ENCODE measurements around the gene PRR20G. TPM values are rescaled to one million over a fixed set of nuclear protein-coding genes. Genes with fewer than 3 reads are reported as not detected.

PRR20G gene
- not detected for total RNA-seq
- not detected for polyA plus RNA-seq
- long read RNA-seq, donor 1, result 0 reads
- long read RNA-seq, donor 2, result 0 reads
- long read RNA-seq, donor 3, result 0 reads

- Histone ChIP-seq H3K36me3 (no peaks in the 10 kb centered on the region), H3K27ac (no peak within 1 kb of the TSS), H3K9me3 (no peaks in the 10 kb centered on the region), H3K4me1 (no peaks in the 10 kb centered on the region), H3K27me3 (peaks cover 0 to 5% (median 0%) of the 10 kb centered on the region in 9 donors), H3K4me3 (no peak within 1 kb of the TSS)
- WGBS, 4 donors, result 71 to 83% (median 81%) methylated on average over 9 to 17 of the region's 17 CpGs
- ATAC-seq (no peak), DNase-seq (no peak)
- no peak for TF ChIP-seq POLR2A (IDR thresholded peaks at IDR 0.05)
- TF ChIP-seq CTCF (IDR thresholded peaks at IDR 0.05), result no peak
- intact Hi-C loops (cut with DNase I), result no loop called here
Measured at GRCh38 chr3:127287840-127288239, at the start of gene PRR20G. Gene PRR20G (minus strand): TSS chr3:127288046. CDS start chr3:127287365, 681 bp downstream.

GRCh38 chr3:127337001-127337400 is 49.2 kb upstream of the PRR20G start:
- no peak for ATAC-seq
- no peak for DNase-seq
- H3K27me3 ChIP-seq, result peaks cover 10 to 60% (median 29%) of the 10 kb centered on the region in 9 donors
- no peak for TF ChIP-seq POLR2A (IDR thresholded peaks at IDR 0.05)
- no peak for TF ChIP-seq CTCF (IDR thresholded peaks at IDR 0.05)
- no peaks in the 10 kb centered on the region for H3K36me3 ChIP-seq
- 81 to 83% (median 82%) methylated on average over 7 of the region's 7 CpGs for WGBS, 4 donors
- no peak overlapping the region for H3K4me3 ChIP-seq
- intact Hi-C loops (cut with DNase I), result no loop called here
- H3K9me3 ChIP-seq, result peaks cover 0 to 25% (median 10%) of the 10 kb centered on the region in 12 donors
- peaks cover 0 to 8% (median 0%) of the 10 kb centered on the region in 12 donors for H3K4me1 ChIP-seq
- H3K27ac ChIP-seq, result no peak overlapping the region

GRCh38 chr3:127336101-127336500 is 48.3 kb upstream of the PRR20G start:
- DNase-seq (no peak), ATAC-seq (no peak)
- Histone ChIP-seq H3K9me3 (peaks cover 0 to 34% (median 14%) of the 10 kb centered on the region in 12 donors), H3K27me3 (peaks cover 10 to 51% (median 29%) of the 10 kb centered on the region in 9 donors), H3K4me1 (peaks cover 0 to 8% (median 0%) of the 10 kb centered on the region in 12 donors), H3K27ac (no peak overlapping the region), H3K36me3 (no peaks in the 10 kb centered on the region), H3K4me3 (no peak overlapping the region)
- intact Hi-C loops (cut with DNase I), result no loop called here
- TF ChIP-seq POLR2A (IDR thresholded peaks at IDR 0.05), result no peak
- TF ChIP-seq CTCF (IDR thresholded peaks at IDR 0.05), result no peak
- 62 to 80% (median 71%) methylated on average over 5 of the region's 5 CpGs for WGBS, 4 donors

- Histone ChIP-seq H3K27me3 (peaks cover 0 to 12% (median 0%) of the 10 kb centered on the region in 9 donors), H3K4me3 (no peak overlapping the region), H3K27ac (no peak overlapping the region), H3K4me1 (peaks cover 0 to 5% (median 0%) of the 10 kb centered on the region in 12 donors), H3K9me3 (peaks cover 0 to 57% (median 29%) of the 10 kb centered on the region in 12 donors), H3K36me3 (no peaks in the 10 kb centered on the region)
- DNase-seq (no peak), ATAC-seq (no peak)
- 61 to 65% (median 64%) methylated on average over 2 of the region's 2 CpGs for WGBS, 4 donors
- intact Hi-C loops (cut with DNase I), result no loop called here
- no peak for TF ChIP-seq POLR2A (IDR thresholded peaks at IDR 0.05)
- TF ChIP-seq CTCF (IDR thresholded peaks at IDR 0.05), result no peak
Measured at GRCh38 chr3:127330385-127330784, 42.5 kb upstream of the PRR20G start.
